ENCODE data around the gene MED26.

- TF ChIP-seq CTCF (IDR thresholded peaks at IDR 0.05) (no peak), EP300 (IDR thresholded peaks at IDR 0.05) (no peak), POLR2A (IDR thresholded peaks at IDR 0.05) (no peak), POLR2AphosphoS5 (IDR thresholded peaks at IDR 0.05) (no peak)
Measured at GRCh38 chr19:16561382-16561781, 66.6 kb downstream of the MED26 start.
